Testis (tissue), 3 donors: ENCODE measurements around the gene TNFRSF13B. TPM values are rescaled to one million over a fixed set of nuclear protein-coding genes. Genes with fewer than 3 reads are reported as not detected.

ENCODE experiments used
- DNase-seq: peaks from one replicate; pipeline ENCODE4 v3.0.0-alpha.2; 2019
- H3K27ac ChIP-seq, 2 donors: fragments of 200-600 bp; sonication (generic); one replicate each; pipeline ENCODE4 v1.5.1; 2019
- H3K27me3 ChIP-seq: fragments of 200-600 bp; sonication (generic); one replicate; pipeline ENCODE4 v1.5.1; 2019
- H3K36me3 ChIP-seq: fragments of 200-600 bp; sonication (generic); one replicate; pipeline ENCODE4 v1.5.1; 2017; ENCODE audit warnings: low read depth; ENCODE audit errors: missing control alignments
- H3K4me1 ChIP-seq: fragments of 200-600 bp; sonication (generic); one replicate; pipeline ENCODE4 v1.5.1; 2019
- H3K4me3 ChIP-seq, 2 donors: fragments of 200-600 bp; sonication (generic); one replicate each; pipeline ENCODE4 v1.5.1; 2017 to 2019
- H3K9me3 ChIP-seq: fragments of 200-600 bp; sonication (generic); one replicate; pipeline ENCODE4 v1.5.1; 2017
- POLR2A ChIP-seq: fragments of 450-650 bp; IDR thresholded peaks from one replicate; pipeline ENCODE4 v1.6.1; 2017; ENCODE audit warnings: antibody characterized with exemption, mild to moderate bottlenecking, moderate library complexity
- WGBS, 2 donors: methylation state at CpG; one replicate each; pipeline ENCODE4 v1.1.5; 2018; 5-methylcytosine and 5-hydroxymethylcytosine counted together
- intact Hi-C: fragments of 100-400 bp; cut with DNase I; formaldehyde crosslinking; loops from one replicate; pipeline ENCODE4 v1.15.1; 2023; ENCODE audit warnings: low total_unique reads
- polyA plus RNA-seq: library from polyadenylated mRNA; stranded (reverse); fragments of 350-450 nt; fragmentation: Illumina TruSeq; extraction: RNeasy Lipid Tissue Mini Kit (QIAGEN cat#74804); gene quantifications from one replicate; pipeline ENCODE4 v1.2.3, GENCODE V29; 2014; ENCODE audit warnings: low read depth, low replicate concordance; ENCODE audit not compliant: insufficient read depth
- total RNA-seq, 2 donors: library from RNA; depleted of rRNA; stranded (reverse); fragments of >200 nt; gene quantifications; one replicate each; pipeline ENCODE4 v1.2.3, GENCODE V29; 2016
- TF ChIP-seq, protein P1 (sequence below), 3 experiments: fragments of 450-650 bp in 2 of 3; fragments of 200-600 bp in 1 of 3; sonication (generic) in 1 of 3; IDR thresholded peaks; one replicate each; pipeline ENCODE4 v1.5.1; 2016 to 2019; ENCODE audit warnings: antibody characterized with exemption in 3 of 3, mild to moderate bottlenecking in 2 of 3, moderate library complexity in 1 of 3

TNFRSF13B gene
- total and polyA plus RNA-seq, 3 donors from 2014 or later = 0.59 TPM; not detected in 2

DNA sequence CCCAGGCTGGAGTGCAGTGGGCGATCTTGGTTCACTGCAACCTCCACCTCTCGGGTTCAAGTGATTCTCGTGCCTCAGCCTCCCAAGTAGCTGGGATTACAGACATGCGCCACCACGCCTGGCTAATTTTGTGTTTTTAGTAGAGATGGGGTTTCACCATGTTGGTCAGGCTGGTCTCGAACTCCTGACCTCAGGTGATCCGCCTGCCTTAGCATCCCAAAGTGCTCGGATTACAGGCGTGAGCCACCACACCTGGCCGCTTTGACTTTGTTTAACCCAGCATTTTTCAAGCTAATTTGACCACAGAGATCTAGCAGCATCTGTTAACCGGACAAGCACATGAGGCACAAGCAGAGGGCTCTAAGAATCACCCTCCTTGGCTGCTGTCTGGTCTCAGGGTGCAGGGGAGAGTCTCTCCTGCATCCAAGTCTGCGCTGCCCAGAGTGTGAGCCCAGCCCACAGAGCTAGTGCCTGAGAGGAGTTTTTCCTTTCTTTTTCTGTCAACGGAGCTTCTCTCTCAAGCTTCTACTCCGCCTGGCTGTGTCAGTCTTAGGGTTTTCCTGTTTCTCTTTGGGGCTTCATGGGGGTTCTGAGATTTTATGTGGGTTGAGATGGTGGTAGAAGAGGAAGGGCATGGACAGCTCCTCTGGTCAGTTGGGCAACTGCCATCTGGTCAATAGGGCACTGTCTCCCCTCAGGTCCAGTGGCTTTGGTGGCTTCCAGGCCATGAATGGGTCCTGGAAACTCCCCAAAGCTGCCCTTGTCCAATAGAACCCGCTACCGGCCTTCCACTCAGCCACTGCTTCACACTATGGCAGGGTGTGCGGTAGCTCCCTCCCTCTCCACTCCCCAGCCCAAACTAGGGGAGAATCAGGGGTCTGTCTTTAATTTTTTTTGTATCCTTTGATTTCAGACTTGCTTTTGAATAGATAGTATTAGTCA, 59.6 kb downstream of the TNFRSF13B start:
- WGBS, 2 donors = 87 to 90% methylated on average over 17 of the region's 17 CpGs
- no peaks in the 10 kb centered on the region for H3K4me1 ChIP-seq
- no peak overlapping the region for H3K27ac ChIP-seq
- H3K36me3 ChIP-seq = no peaks in the 10 kb centered on the region
- DNase-seq = peak; percentile 6
- no peak overlapping the region for H3K4me3 ChIP-seq
- no peaks in the 10 kb centered on the region for H3K9me3 ChIP-seq
- TF ChIP-seq, protein P1, sequence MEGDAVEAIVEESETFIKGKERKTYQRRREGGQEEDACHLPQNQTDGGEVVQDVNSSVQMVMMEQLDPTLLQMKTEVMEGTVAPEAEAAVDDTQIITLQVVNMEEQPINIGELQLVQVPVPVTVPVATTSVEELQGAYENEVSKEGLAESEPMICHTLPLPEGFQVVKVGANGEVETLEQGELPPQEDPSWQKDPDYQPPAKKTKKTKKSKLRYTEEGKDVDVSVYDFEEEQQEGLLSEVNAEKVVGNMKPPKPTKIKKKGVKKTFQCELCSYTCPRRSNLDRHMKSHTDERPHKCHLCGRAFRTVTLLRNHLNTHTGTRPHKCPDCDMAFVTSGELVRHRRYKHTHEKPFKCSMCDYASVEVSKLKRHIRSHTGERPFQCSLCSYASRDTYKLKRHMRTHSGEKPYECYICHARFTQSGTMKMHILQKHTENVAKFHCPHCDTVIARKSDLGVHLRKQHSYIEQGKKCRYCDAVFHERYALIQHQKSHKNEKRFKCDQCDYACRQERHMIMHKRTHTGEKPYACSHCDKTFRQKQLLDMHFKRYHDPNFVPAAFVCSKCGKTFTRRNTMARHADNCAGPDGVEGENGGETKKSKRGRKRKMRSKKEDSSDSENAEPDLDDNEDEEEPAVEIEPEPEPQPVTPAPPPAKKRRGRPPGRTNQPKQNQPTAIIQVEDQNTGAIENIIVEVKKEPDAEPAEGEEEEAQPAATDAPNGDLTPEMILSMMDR (IDR thresholded peaks at IDR 0.05) = no peak
- no peak for TF ChIP-seq POLR2A
- intact Hi-C loops = no loop called here
- H3K27me3 ChIP-seq = no peaks in the 10 kb centered on the region

DNA sequence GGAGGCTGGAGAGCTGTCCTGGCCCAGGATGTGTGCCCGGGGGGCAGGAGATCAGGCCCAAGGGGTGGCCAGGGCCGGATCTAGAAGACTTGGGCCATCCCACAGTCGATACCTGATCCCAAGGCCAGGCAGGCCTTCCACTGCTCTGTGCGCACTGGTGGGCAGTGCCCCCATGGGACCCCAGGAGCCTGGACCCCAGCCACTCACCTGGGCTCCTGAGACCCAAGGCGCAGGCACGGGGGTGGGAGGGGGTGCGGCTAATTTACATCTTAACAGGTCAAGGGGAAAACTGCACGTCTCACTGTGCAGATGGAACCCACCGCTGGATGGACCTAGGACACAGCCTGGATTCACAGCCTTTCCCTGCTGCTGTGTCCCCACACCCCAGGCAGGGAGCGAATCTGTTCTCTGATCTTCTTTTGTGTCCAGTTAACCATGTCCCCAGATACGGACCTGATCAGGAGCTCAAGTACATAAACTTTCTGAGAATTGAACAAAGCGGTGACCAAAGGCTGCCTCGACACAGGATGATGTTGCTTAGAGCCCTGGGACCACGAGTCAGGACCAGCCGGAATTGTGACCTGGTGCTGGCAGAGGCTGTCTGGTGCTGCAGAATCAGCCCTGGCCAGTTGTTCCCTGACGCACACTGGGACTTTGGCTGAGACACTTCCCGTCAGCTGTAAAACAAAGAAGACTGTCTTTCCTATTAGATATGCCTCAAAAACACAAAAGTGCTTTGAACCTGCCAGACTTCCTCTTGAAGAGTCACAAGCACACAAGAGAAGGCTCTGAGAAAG, 60.6 kb downstream of the TNFRSF13B start:
- no peak overlapping the region for H3K27ac ChIP-seq
- no peaks in the 10 kb centered on the region for H3K27me3 ChIP-seq
- WGBS, 2 donors = 77 to 80% methylated on average over 12 to 17 of the region's 17 CpGs
- no peak overlapping the region for H3K4me3 ChIP-seq
- intact Hi-C loops = no loop called here
- no peaks in the 10 kb centered on the region for H3K36me3 ChIP-seq
- TF ChIP-seq, protein P1 (IDR thresholded peaks at IDR 0.05) = no peak
- no peak for TF ChIP-seq POLR2A
- no peaks in the 10 kb centered on the region for H3K9me3 ChIP-seq
- no peaks in the 10 kb centered on the region for H3K4me1 ChIP-seq
- DNase-seq = peak; percentile 23

DNA sequence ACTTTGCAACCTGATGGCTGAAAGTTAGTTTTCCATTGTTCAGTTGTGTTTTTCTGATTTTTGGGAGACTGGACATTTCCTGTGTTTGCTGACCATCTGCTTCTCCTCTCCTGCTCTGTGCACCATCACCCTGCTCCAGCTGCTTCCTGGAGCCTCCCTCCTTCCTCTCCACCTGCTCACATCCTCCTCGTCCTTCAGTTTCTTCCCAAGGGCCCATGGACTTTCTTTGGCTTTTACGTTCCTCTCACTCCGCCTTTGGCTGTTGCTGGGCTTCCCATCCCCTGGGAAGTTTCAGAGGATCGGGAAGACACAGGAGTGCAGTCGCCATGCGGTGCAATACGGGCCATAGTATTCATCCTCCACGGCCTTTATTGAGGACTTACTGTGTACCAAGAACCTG, 61.6 kb downstream of the TNFRSF13B start:
- H3K27me3 ChIP-seq = no peaks in the 10 kb centered on the region
- TF ChIP-seq, protein P1 (IDR thresholded peaks at IDR 0.05) = no peak
- no peak for TF ChIP-seq POLR2A
- peak; percentile 2 for DNase-seq
- no peaks in the 10 kb centered on the region for H3K4me1 ChIP-seq
- intact Hi-C loops = no loop called here
- H3K27ac ChIP-seq = no peak overlapping the region
- no peaks in the 10 kb centered on the region for H3K36me3 ChIP-seq
- 59 to 65% methylated on average over 8 of the region's 8 CpGs for WGBS, 2 donors
- H3K4me3 ChIP-seq = no peak overlapping the region
- no peaks in the 10 kb centered on the region for H3K9me3 ChIP-seq

DNA sequence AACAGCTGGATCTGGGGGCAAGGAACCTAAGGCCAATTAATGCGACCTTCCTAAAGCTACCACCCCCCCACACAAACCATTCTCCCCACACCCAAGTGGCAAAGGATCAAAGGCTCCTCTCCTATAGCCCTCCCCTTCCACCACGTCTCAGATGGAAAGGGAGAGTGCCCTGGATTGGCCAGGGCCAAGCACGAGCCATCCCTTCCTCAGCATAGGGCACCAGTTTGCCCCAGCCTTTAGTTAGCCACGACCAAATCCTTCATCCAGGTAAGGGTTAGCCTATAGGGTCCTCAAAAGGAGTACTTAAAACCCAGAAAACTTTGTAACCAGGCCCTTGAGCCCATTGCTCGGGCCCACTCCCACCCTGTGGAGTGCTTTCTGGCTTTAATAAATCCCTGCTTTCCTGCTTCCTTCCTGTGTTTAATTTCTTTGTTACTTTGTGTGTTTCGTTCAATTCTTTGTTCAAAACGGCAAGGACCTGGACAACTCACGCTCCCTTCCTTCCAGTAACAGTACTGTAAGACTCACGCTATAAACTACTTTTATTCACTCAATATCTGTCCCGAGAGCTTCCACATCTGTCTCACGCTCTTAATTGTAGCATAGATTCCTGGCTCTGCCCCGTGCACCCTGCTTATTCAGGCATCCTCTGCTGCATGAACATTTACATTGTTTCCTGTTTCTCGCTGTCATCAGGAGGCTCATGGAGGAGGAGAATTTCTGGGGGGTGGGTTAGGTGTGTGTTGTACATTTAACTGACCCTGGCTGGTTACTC, 62.3 kb downstream of the TNFRSF13B start:
- peak; percentile 13 for DNase-seq
- Histone ChIP-seq H3K9me3 (no peaks in the 10 kb centered on the region), H3K4me1 (no peaks in the 10 kb centered on the region), H3K4me3 (no peak overlapping the region), H3K27ac (no peak overlapping the region), H3K36me3 (no peaks in the 10 kb centered on the region), H3K27me3 (no peaks in the 10 kb centered on the region)
- WGBS, 2 donors = 44 to 47% methylated on average over 12 to 13 of the region's 13 CpGs
- intact Hi-C loops = no loop called here
- TF ChIP-seq POLR2A = no peak
- TF ChIP-seq, protein P1 (IDR thresholded peaks at IDR 0.05) = no peak
